ENCODE data around the gene TSHZ2. TPM values are rescaled to one million over a fixed set of nuclear protein-coding genes. Genes with fewer than 3 reads are reported as not detected.

Gene TSHZ2
- total RNA-seq, 1 donor from 2014 or later = 33.1 TPM

DNA sequence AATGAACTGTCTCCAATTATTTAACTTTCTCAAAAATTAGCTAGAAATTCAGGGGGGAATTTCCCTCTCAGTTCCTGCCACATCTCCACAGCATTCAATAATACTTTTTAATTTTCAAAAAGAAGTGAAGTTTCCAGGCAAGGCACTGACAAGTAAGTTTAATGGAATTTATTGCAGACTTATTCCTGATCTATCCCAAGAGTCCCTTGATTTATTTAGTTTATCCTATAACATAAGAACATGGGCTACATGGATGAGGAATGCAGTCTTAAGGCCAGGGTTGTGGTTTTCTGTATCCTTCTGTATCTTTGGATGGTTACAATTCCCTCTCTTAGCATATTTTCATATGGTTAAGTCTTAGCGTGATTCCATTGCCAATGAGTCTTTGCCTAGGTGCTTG is 126.5 kb downstream of the TSHZ2 start:
- DNase-seq (ENCODE audit: low spot score) (no peak), ATAC-seq (no peak)
- intact Hi-C loops (cut with DNase I) = loop anchor here (1.0 kb wide), 1 partner anchor 43 kb away; no protein-coding TSS in a partner anchor

DNA sequence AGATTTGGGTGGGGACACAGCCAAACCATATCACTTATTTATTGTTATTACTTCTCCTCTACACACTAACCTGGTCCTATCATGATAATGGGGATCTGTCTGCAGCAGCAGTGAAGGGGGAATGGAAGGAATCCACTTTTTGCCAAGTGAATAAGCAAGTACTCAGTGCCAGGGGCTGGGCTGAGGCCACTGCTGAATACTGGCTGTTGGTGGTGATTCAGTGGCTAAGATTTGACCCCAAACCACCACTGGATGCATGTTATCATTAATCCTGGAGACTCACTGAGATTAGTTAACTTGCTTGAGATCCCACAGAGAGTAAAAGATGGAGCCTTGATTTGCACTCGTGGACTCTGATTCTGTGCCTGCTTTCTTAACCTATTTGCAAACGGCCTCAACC is 127.7 kb downstream of the TSHZ2 start:
- no peak for ATAC-seq
- DNase-seq (ENCODE audit: low spot score) = no peak
- intact Hi-C loops (cut with DNase I) = loop anchor here (1.0 kb wide), 1 partner anchor 41 kb away; no protein-coding TSS in a partner anchor

DNA sequence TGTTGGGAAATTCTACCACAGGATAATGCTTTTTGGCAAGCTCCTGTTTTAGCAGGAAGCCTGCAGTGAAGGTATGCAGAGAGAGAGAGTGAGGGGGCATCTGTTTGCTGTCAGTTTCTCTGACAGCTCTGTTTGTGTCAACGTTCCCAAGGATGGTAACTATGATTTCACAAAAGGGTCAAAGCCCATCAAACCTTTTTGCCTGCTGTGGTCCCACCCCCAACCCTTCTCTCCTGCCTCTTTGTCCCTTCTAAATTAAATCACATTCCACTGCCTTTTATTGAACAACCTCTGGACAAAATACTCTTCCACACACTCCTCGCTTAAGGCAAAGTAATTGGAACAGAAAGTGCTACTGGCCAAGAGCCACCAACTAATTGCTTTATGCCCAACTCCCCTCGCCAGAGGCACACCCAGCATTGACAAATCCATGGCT is 128.3 kb downstream of the TSHZ2 start:
- intact Hi-C loops (cut with DNase I) = no loop called here
- DNase-seq (ENCODE audit: low spot score) = no peak
- no peak for ATAC-seq

DNA sequence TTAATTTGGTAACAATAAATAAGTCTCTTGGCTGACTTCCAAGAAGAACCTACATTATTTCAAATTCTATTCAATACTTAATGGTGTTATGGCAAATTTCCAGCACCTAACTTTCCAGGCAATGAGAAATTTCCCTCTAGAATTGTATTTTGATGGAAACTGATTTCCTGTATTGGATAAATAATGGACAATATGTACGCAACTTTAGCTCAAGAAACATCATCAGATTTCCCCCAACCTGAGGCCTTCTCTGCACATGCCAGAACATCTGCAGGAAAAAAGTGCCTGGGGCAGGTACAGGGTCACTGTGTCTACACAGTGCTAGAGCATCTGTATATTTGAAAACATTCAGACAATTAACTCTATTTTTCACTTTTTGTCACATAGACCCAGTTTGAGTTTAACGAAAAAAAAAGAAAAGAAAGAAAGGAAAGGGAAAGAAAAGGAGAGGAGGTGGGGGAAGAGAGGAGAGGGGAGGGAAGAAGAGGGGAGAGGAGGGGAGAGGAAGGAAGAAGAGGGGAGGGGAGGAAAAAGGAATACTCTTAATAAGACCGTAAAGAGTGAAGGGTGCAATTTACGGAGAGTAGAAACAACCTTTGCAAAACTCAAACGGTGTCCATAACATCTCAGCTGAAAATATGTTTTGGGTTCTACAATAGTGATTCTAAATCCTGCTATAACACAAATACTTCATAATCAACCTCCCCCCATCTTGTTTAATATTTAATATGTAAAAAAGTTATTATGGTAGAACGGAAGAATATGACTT is 130.0 kb downstream of the TSHZ2 start:
- intact Hi-C loops (cut with DNase I) = no loop called here

DNA sequence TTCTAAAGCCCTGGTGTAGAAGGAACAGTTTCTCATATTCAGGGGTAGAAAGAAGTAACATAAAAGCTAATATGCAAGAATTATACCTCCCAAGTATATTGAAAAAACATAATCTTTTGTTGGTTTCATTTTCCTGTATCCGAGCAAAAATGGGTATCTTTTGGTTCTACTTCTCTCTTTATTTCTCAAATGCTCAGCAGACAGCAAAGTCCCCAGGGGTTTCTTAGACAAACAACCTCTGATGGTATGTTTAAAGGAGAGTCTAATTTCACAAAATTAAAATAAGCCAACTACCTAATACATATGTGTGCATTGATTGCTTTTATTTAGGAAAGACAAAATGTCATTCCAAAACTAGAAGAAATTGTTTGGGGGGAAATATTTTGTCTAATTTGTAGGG is 131.0 kb downstream of the TSHZ2 start:
- ATAC-seq (no peak), DNase-seq (ENCODE audit: low spot score) (no peak)
- intact Hi-C loops (cut with DNase I) = no loop called here

More for the DNA sequence above, 130.0 kb downstream of the TSHZ2 start:
- DNase-seq (ENCODE audit: low spot score) (no peak), ATAC-seq (no peak)

DNA sequence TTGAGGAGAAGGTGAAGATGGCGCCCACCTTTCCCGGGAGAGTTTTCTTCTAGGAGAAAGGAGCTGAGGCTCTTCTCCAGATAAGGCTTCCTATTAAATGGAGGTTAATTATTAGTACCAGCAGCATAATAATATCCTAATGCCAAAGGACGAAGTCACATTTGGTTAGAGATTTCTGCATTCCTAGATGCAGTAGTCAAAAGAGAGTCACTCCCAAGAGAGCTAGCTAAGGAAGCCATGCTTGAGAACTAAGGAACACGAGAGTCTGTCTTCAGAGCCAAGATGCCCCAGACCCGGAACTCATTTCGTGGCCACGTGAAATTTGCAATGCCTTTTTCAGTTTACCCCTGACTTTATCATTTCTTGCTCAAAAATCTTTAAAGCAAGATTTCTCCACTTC is 132.7 kb downstream of the TSHZ2 start:
- intact Hi-C loops (cut with DNase I) = no loop called here
- DNase-seq (ENCODE audit: low spot score) = no peak
- no peak for ATAC-seq

DNA sequence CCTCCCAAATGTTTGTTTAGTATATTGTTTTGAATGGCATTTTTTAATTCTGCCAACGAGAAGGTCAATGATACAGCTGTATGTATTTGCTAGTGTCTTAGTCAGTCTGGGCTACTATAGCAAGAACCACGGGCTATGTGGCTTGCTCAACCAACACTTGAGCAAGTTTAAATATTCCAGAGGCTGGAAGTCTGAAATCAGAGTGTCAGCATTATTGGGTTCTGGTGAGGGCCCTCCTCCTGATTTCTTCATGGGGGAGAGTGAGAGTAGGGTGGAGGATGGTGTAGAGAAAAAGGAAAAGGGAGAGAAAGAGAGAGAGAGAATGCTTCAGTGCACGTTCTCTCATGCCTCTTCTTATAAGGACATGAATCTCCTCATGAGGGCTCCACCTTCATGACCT is 144.6 kb downstream of the TSHZ2 start:
- ATAC-seq = no peak
- intact Hi-C loops (cut with DNase I) = no loop called here
- DNase-seq (ENCODE audit: low spot score) = no peak

DNA sequence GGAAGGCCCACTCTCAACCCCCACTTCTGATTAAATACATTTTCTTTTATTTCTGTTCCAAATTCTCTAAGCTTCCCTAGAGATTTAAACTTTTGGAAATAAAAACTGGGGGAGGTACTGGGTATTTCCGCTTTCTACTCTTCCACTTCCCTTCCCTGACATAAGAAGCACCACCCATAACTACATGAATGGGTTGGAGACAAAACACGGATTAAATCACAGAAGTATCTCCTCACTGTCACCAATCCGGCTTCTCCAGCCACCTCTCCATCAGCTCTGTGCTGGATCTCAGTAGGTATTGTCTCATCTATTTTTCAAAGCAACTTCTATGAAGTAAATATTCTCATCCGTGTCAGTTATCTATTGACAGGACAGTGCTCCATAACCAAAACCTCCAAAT is 150.7 kb downstream of the TSHZ2 start:
- intact Hi-C loops (cut with DNase I) = no loop called here
- DNase-seq (ENCODE audit: low spot score) (no peak), ATAC-seq (no peak)

DNA sequence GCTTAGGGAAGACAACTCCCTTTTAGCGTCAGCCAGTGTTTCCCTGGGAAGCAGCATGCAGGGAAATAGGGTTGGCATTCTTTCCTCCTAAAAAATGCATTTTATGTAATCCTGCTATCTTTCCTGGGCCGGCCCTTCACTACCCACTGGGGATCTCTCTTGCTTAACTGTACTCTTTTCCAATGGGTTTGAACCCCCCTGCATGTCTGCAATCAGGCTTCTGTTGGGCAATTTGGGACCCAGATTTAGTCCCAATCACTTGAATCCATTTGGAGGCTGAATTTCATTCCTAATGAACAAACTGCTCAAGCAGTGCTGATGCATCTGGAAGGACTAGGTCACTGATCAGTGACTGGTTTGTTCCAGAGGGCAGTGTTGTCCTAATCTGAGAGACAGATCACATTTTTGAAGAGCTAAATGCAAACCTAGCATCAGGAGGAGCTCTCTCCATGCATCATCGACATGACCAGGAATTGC is 152.0 kb downstream of the TSHZ2 start:
- DNase-seq (ENCODE audit: low spot score) (no peak), ATAC-seq (peak; percentile 97)
- intact Hi-C loops (cut with DNase I) = no loop called here

DNA sequence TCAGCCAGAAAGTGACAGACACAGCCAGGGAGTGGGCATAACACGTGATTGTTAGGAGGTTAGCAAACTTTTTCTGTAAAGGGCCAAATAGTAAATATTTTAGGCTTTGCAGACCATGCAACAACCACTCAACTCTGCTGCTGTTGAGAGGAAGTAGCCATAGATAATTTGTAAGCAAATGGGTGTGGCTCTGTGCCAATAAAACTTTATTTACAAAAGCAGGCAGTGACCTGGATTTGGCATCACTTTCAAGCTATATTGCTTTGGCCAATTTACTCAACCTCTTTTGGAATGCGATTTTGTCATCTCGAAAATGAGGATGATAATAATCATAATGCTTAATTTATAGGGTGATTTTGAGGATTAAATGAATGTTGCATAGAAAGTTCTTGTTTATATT is 152.6 kb downstream of the TSHZ2 start:
- ATAC-seq (no peak), DNase-seq (ENCODE audit: low spot score) (no peak)
- intact Hi-C loops (cut with DNase I) = no loop called here

DNA sequence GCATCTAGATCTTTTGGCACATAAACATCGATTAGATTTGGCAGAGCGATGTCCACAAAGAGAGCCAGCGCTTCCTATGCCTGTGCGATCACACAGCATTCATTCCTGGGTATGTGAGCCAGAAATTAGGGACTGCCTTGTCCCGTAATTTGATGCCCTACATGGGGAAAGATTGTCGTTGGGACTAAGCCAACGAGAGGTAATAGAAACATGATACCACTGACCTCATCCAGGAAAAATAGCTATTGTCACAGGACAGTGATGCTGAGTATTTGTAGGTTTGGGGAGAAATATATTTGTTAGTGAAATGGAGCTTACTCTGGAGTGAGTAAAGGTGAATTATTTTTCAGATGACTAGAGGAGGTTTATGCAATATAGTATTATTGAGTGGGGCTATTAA is 154.0 kb downstream of the TSHZ2 start:
- DNase-seq (ENCODE audit: low spot score) (no peak), ATAC-seq (no peak)
- intact Hi-C loops (cut with DNase I) = no loop called here

DNA sequence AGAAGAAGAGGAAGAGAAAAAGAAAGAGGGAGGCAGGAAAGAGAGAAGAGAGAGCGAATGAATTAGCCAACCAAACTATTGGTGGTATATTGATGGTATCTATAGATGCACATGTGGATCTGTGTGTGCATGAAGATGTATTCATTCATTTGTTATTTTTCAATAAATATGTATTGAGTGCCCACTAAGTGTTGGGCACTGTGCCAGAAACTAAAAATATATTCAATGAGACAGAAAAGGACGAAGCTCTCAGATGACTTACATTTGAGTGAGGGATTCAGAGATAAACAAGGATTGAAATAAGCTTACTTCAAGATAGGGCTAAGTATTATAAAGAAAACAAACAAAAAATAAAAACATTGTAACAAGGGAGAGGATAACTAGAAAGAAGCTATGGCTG is 154.9 kb downstream of the TSHZ2 start:
- ATAC-seq = no peak
- intact Hi-C loops (cut with DNase I) = no loop called here
- no peak for DNase-seq (ENCODE audit: low spot score)

DNA sequence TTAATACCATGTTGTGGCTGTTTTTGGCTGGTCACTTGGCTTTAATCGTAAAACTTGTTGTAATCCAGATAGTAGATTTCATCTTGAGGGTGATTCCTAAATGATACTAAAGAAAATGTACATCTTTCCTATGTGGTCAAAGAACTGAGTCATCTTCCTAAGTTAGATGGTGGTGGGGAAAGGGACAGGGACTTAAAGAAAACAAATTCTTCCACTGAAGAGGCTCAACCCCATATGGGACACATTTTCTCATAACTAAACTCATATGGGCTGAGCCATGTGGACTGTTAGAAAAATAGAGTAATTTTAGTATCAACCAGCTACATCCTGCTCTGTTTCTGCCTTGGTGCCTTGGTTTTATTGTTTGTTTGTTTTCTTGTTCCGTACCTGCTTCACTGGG is 155.8 kb downstream of the TSHZ2 start:
- intact Hi-C loops (cut with DNase I) = no loop called here
- no peak for ATAC-seq
- DNase-seq (ENCODE audit: low spot score) = no peak

DNA sequence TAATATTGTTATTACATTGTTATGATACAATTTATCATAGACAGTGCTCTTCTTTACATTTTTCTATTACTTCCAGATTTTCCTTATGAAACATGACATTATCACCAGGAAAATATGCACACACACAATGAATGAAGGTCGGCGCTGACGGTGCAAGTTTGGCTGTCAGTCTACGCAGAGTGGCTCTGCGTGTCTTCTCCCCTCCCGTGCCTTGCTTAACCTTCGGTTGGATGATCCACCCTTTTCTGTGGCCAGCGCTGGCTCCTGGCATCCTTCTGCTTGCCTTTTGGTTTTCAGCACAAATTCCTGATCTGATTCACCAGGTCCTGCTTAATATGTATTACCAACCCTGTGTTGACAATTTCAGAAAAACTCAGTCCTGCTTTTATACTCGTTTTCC is 157.4 kb downstream of the TSHZ2 start:
- intact Hi-C loops (cut with DNase I) = no loop called here
- ATAC-seq (no peak), DNase-seq (ENCODE audit: low spot score) (no peak)

DNA sequence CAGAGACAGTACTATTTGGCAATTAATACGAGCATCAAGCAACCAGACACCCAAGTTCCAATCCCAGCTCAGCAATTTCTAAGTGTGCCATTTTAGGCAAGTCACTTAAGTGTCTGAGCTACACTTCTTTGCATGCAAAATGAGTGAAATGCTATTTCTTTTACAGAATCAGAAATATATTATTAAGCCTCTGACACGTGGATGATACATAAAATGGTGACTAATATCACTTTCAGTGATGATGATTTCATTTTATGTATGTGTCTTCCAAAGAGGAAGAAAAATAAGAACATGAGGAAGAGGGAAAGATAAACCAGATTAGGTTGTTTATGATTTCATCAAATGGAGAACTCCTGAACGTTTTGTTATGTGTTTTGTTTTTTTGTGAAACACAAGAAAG is 158.6 kb downstream of the TSHZ2 start:
- no peak for ATAC-seq

DNA sequence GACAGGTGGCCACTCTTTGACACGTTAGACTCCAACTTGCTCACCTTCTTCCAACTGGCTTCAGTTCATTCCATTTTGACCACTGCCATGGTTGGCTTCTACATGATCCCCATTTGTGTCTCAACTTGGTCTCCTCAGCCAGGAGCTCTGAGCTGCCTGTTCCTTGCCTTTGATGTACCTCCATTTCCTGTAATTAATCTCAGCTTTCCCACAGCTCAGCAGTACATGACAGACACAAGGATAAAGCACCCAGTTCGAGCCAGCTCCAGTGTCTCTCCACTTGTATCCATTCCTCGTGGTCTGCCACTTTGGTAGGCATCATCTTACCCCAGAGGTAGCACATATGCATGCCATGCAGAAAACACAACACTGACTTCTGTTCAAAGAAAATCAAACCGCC is 161.0 kb downstream of the TSHZ2 start:
- intact Hi-C loops (cut with DNase I) = no loop called here
- DNase-seq (ENCODE audit: low spot score) (no peak), ATAC-seq (no peak)

More for the DNA sequence above, 158.6 kb downstream of the TSHZ2 start:
- intact Hi-C loops (cut with DNase I) = no loop called here
- no peak for DNase-seq (ENCODE audit: low spot score)

DNA sequence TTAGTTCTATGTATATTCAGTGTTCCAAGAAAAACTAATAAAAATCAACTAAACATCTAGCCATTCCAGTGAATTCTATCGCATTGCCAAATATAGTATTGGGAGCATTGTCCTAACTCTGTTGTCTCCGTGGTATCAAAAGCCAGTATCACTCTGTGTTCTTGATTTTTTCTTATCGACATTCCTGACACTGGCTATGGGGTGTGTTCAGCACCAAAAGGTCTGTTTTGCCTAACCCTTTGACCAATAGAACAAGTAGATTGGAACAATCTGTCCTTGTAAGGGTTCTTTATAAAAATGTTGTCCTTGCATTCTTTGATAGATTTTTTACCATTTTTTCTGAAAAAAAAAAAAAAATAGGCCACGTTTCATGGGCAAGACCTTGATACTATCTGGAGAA is 161.5 kb downstream of the TSHZ2 start:
- no peak for DNase-seq (ENCODE audit: low spot score)
- intact Hi-C loops (cut with DNase I) = no loop called here
- peak; percentile 86 for ATAC-seq

DNA sequence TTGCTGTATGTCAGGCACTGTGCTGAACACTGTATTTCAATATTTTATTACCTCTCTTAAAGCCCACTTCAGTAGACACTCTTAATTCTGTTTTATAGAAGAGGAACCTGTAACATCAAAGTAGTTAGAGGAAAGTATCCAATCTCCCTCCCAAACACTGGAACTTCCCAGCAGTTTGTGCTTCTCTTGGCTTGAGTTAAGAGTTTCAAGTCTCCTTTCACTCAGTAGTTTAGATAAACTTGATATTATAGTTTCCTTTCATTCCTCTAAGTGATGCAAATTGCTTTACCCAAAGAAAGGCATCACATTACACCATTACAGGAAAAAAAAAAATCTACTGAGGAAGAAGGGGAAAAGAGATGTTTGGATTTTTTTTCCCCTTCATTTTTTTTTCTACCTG is 164.3 kb downstream of the TSHZ2 start:
- intact Hi-C loops (cut with DNase I) = no loop called here
- ATAC-seq = no peak
- DNase-seq (ENCODE audit: low spot score) = no peak

DNA sequence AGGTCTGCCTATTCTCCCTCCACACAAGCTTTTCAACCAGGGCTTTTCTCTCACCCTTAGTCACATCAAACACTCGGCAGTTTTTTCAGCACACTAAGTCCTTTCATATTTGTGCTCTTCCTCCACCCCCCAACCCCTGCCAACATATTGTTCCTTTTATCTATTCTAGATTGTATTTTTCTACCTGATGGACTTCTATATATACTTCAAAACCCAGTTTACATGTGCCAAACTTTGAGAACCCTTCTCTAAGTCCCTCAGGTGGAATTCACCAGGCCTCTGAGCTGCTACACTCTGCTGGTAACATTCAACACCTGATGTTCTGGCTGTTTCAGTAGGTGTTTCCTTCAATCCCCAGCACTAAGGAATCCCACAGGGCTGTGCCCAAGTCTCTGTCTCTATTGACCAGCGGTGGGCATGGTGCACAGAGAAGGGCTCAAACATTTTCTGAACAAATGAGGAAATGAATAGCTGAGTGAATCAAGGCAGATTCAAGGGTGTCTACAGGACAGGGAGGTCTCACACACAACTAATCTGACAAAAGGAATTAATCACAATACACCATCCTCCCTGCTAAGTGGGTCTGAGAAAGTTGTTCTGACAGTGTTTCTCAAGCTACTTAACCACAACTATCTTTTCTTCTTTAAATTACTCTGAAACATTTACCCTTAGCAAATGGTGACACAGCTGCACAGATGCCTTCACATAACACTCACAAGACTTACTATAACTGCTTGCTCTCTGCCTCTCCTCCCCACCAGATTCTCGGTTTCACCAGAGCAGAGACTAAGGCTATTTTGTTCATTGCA is 166.5 kb downstream of the TSHZ2 start:
- ATAC-seq (no peak), DNase-seq (ENCODE audit: low spot score) (no peak)
- intact Hi-C loops (cut with DNase I) = no loop called here
